Measurements from ENCODE around the gene ANKRD33B. TPM values are rescaled to one million over a fixed set of nuclear protein-coding genes. Genes with fewer than 3 reads are reported as not detected.

ANKRD33B gene
- total RNA-seq, 1 experiment from 2014 or later = 10.9 TPM

DNA sequence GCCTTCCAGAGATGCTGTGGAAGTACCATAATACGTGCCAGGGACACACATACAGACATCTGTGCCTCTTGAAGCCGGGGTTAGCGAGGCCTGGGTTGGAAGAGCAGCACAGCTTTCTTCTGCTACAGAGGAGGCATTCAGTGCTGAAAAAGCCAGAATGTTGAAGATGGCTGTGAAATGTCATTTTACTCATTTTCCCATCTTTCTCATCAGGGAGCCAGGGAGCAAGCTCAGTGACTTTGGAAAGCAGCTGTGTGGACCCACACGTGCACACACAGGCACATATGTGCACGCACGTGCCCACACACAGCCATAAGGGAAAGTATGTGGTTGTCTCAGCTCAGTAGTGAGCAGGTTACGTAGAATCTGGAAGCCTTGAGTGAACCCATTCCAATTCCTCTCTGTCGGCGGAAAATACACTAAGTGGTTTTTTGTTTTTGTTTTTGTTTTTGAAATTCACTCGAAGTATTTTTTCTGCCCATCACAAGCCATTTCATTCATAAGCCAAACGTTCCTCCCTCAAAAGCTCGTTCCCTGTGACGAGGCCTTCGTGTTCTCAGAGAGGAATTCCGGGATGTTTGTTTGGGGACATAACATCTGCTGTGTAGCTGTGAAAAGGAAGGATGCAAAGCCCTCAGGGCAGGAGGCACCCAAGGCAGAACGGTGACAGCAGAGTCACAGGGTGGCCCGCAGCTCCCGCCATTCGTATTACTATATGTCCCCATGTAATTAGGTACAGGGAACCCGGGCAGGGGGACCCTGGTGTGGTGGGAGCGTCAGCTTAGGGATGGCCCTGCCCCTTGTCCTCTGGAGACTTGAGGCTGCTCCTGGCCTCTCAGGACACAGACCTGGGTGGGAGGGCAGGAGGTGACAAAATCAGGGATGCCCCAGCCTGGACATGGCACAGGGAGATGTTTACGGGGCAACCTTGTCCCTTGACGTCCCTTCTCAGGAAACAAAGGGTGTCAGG lies 29.0 kb upstream of the ANKRD33B start:
- no peak for ATAC-seq
- BruUV-seq (replicated peaks) = no TSS peak
- POLR2A ChIA-PET = no interaction called here
- no peak for TF ChIP-seq ELF1 (IDR thresholded peaks at IDR 0.05; ENCODE audit: borderline replicate concordance, low read depth)
- no peak for TF ChIP-seq YY1 (IDR thresholded peaks at IDR 0.05; ENCODE audit: extremely low read depth, insufficient replicate concordance, low read depth, low read length)
- no peak for TF ChIP-seq SRF (IDR thresholded peaks at IDR 0.05; ENCODE audit: low read depth)
- TF ChIP-seq EZH2 (IDR thresholded peaks at IDR 0.05) = no peak
- TF ChIP-seq, protein P1, sequence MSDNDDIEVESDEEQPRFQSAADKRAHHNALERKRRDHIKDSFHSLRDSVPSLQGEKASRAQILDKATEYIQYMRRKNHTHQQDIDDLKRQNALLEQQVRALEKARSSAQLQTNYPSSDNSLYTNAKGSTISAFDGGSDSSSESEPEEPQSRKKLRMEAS (IDR thresholded peaks at IDR 0.05) = no peak
- TF ChIP-seq, protein P2, sequence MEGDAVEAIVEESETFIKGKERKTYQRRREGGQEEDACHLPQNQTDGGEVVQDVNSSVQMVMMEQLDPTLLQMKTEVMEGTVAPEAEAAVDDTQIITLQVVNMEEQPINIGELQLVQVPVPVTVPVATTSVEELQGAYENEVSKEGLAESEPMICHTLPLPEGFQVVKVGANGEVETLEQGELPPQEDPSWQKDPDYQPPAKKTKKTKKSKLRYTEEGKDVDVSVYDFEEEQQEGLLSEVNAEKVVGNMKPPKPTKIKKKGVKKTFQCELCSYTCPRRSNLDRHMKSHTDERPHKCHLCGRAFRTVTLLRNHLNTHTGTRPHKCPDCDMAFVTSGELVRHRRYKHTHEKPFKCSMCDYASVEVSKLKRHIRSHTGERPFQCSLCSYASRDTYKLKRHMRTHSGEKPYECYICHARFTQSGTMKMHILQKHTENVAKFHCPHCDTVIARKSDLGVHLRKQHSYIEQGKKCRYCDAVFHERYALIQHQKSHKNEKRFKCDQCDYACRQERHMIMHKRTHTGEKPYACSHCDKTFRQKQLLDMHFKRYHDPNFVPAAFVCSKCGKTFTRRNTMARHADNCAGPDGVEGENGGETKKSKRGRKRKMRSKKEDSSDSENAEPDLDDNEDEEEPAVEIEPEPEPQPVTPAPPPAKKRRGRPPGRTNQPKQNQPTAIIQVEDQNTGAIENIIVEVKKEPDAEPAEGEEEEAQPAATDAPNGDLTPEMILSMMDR (IDR thresholded peaks at IDR 0.05 in 2 of 3, conservative IDR thresholded peaks at IDR 0.05 in 1 of 3; ENCODE audit: borderline replicate concordance in 1 of 3, insufficient read depth in 1 of 3, low read depth in 2 of 3, low read length in 2 of 3) = no peak
- TF ChIP-seq RAD21 (IDR thresholded peaks at IDR 0.05; ENCODE audit: low read depth) = no peak
- TF ChIP-seq SP1 (IDR thresholded peaks at IDR 0.05; ENCODE audit: low read depth) = no peak
- TF ChIP-seq, protein P3, sequence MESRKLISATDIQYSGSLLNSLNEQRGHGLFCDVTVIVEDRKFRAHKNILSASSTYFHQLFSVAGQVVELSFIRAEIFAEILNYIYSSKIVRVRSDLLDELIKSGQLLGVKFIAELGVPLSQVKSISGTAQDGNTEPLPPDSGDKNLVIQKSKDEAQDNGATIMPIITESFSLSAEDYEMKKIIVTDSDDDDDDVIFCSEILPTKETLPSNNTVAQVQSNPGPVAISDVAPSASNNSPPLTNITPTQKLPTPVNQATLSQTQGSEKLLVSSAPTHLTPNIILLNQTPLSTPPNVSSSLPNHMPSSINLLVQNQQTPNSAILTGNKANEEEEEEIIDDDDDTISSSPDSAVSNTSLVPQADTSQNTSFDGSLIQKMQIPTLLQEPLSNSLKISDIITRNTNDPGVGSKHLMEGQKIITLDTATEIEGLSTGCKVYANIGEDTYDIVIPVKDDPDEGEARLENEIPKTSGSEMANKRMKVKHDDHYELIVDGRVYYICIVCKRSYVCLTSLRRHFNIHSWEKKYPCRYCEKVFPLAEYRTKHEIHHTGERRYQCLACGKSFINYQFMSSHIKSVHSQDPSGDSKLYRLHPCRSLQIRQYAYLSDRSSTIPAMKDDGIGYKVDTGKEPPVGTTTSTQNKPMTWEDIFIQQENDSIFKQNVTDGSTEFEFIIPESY (IDR thresholded peaks at IDR 0.05; ENCODE audit: extremely low read depth, insufficient replicate concordance, low read length) = no peak
- TF ChIP-seq, protein P4, sequence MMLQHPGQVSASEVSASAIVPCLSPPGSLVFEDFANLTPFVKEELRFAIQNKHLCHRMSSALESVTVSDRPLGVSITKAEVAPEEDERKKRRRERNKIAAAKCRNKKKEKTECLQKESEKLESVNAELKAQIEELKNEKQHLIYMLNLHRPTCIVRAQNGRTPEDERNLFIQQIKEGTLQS (IDR thresholded peaks at IDR 0.05) = no peak
- TF ChIP-seq FOSL1 (IDR thresholded peaks at IDR 0.05; ENCODE audit: low read depth) = no peak
- TF ChIP-seq SIN3A (IDR thresholded peaks at IDR 0.05; ENCODE audit: low read depth) = no peak
- no peak for TF ChIP-seq CBX3 (IDR thresholded peaks at IDR 0.05; ENCODE audit: low read depth)
- TF ChIP-seq EGR1 (IDR thresholded peaks at IDR 0.05; ENCODE audit: low read depth) = no peak
- TF ChIP-seq JUND (IDR thresholded peaks at IDR 0.05) = no peak
- no peak for TF ChIP-seq ZFX (IDR thresholded peaks at IDR 0.05)
- TF ChIP-seq, protein P5, sequence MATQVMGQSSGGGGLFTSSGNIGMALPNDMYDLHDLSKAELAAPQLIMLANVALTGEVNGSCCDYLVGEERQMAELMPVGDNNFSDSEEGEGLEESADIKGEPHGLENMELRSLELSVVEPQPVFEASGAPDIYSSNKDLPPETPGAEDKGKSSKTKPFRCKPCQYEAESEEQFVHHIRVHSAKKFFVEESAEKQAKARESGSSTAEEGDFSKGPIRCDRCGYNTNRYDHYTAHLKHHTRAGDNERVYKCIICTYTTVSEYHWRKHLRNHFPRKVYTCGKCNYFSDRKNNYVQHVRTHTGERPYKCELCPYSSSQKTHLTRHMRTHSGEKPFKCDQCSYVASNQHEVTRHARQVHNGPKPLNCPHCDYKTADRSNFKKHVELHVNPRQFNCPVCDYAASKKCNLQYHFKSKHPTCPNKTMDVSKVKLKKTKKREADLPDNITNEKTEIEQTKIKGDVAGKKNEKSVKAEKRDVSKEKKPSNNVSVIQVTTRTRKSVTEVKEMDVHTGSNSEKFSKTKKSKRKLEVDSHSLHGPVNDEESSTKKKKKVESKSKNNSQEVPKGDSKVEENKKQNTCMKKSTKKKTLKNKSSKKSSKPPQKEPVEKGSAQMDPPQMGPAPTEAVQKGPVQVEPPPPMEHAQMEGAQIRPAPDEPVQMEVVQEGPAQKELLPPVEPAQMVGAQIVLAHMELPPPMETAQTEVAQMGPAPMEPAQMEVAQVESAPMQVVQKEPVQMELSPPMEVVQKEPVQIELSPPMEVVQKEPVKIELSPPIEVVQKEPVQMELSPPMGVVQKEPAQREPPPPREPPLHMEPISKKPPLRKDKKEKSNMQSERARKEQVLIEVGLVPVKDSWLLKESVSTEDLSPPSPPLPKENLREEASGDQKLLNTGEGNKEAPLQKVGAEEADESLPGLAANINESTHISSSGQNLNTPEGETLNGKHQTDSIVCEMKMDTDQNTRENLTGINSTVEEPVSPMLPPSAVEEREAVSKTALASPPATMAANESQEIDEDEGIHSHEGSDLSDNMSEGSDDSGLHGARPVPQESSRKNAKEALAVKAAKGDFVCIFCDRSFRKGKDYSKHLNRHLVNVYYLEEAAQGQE (IDR thresholded peaks at IDR 0.05; ENCODE audit: low read depth) = no peak
- TF ChIP-seq TCF7L2 (IDR thresholded peaks at IDR 0.05; ENCODE audit: borderline replicate concordance, extremely low read depth, insufficient read depth, insufficient read length) = no peak
- no peak for TF ChIP-seq EZH2phosphoT487 (IDR thresholded peaks at IDR 0.05; ENCODE audit: borderline replicate concordance)
- Histone ChIP-seq H3K27me3 (ENCODE audit: insufficient read depth, low read length) (no peaks in the 10 kb centered on the region), H3K4me1 (ENCODE audit: control insufficient read depth in 1 of 2, insufficient read depth in 2 of 2, low read length in 2 of 2) (peaks cover 0 to 15% of the 10 kb centered on the region in 2 experiments; a peak in 2 of 4 replicates), H3K9me3 (ENCODE audit: control insufficient read depth in 1 of 2, insufficient read depth in 1 of 2, low read depth in 1 of 2, low read length in 2 of 2) (no peaks in the 10 kb centered on the region), H3K27ac (ENCODE audit: low read depth, low read length) (no peak overlapping the region), H3K79me2 (ENCODE audit: insufficient read depth, low read length) (no peaks in the 10 kb centered on the region), H3K9ac (ENCODE audit: low read length) (no peak overlapping the region), H4K20me1 (ENCODE audit: insufficient read depth) (no peaks in the 10 kb centered on the region), H3K36me3 (ENCODE audit: control insufficient read depth in 1 of 2, insufficient read depth in 2 of 2, low read length in 2 of 2) (no peaks in the 10 kb centered on the region), H3K4me2 (ENCODE audit: low read length) (no peak overlapping the region), H3K9me2 (ENCODE audit: insufficient read depth) (no peaks in the 10 kb centered on the region), H3K4me3 (replicated peaks in 1 of 2; ENCODE audit: low read depth in 1 of 2, low read length in 2 of 2) (no peak overlapping the region), H2AFZ (ENCODE audit: low read depth, low read length, poor library complexity, severe bottlenecking) (no peak overlapping the region)
- intact Hi-C loops (cut with micrococcal nuclease) = no loop called here
- no peak for DNase-seq (ENCODE audit: low read depth, low spot score)
- RAD21 ChIA-PET (ENCODE audit: low non-redundant PET in 1 of 2, low total read pairs in 2 of 2, uncharacterized antibody in 2 of 2, unreplicated experiment in 2 of 2) = no interaction called here
- CTCF ChIA-PET = interaction anchor here (0.7 kb wide), 1 partner anchor 10 kb away, joined by 3 read pairs; no protein-coding TSS in a partner anchor

All from HCT116 (cell line).